Thoracic aorta (tissue), 2 donors: ENCODE measurements around the gene NID1. TPM values are rescaled to one million over a fixed set of nuclear protein-coding genes. Genes with fewer than 3 reads are reported as not detected.
A peak's percentile ranks its signal among the peaks of the same experiment; 100 is the strongest.

Source experiments
- ATAC-seq: fragments of 150-250 bp; one replicate; pipeline ENCODE4 v1.8.0; 2017; ENCODE audit warnings: low read depth; ENCODE audit not compliant: insufficient number of reproducible peaks, low FRiP score
- DNase-seq: peaks from one replicate; pipeline ENCODE4 v3.0.0-alpha.2; 2020; ENCODE audit warnings: low spot score
- H3K27ac ChIP-seq, 2 donors: fragments of 200-600 bp; sonication (generic); 1 replicate in 1 of 2; 2 replicates in 1 of 2; pipeline ENCODE4 v1.5.1; 2016; ENCODE audit warnings: mild to moderate bottlenecking in 2 of 2, moderate library complexity in 2 of 2
- H3K27me3 ChIP-seq: fragments of 200-600 bp; sonication (generic); replicated peaks from 2 replicates; pipeline ENCODE4 v1.6.0; 2016; ENCODE audit warnings: mild to moderate bottlenecking; ENCODE audit not compliant: insufficient read depth
- H3K36me3 ChIP-seq: fragments of 200-600 bp; sonication (generic); one replicate; pipeline ENCODE4 v1.5.1; 2016
- H3K4me1 ChIP-seq, 2 donors: fragments of 200-600 bp; sonication (generic); 1 replicate in 1 of 2; 2 replicates in 1 of 2; pipeline versions ENCODE4 v1.5.1 to v1.6.0; 2016; ENCODE audit warnings: low read depth in 2 of 2, mild to moderate bottlenecking in 1 of 2; ENCODE audit not compliant: control insufficient read depth in 1 of 2
- H3K4me3 ChIP-seq: fragments of 200-600 bp; sonication (generic); 2 replicates; pipeline ENCODE4 v1.5.1; 2016; ENCODE audit warnings: mild to moderate bottlenecking
- H3K9me3 ChIP-seq: fragments of 200-600 bp; sonication (generic); 2 replicates; pipeline ENCODE4 v1.5.1; 2016
- total RNA-seq, 2 donors: library from RNA; depleted of rRNA; stranded (reverse); fragments of >200 nt; gene quantifications; one replicate each; pipeline versions ENCODE4 v1.1.0 to v1.2.3, GENCODE V29; 2016
- TF ChIP-seq, protein P1 (sequence below): fragments of 200-600 bp; sonication (generic); IDR thresholded peaks from one replicate; pipeline ENCODE4 v1.5.1; 2019; ENCODE audit warnings: antibody characterized with exemption

NID1 gene
- total RNA-seq, 2 donors from 2014 or later: 82.4 to 95.5 TPM

DNA sequence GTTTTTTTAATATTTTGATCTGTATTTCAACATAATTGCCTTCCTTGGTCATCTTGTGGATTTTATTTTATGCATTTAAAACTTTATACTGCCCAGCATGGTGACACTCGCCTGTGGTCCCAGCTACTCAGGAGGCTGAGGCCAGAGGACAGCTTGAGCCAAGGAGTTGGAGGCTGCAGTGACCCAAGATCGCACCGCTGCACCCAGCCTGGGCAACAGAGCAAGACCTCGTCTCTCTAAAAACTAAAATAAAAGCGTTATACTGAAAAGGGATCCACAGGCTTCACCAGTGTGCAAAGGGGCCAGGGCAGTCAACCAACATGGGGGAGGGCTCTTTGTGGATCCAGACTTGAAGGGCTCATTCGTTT is 1.4 kb downstream of the NID1 start:
- TF ChIP-seq, protein P1, sequence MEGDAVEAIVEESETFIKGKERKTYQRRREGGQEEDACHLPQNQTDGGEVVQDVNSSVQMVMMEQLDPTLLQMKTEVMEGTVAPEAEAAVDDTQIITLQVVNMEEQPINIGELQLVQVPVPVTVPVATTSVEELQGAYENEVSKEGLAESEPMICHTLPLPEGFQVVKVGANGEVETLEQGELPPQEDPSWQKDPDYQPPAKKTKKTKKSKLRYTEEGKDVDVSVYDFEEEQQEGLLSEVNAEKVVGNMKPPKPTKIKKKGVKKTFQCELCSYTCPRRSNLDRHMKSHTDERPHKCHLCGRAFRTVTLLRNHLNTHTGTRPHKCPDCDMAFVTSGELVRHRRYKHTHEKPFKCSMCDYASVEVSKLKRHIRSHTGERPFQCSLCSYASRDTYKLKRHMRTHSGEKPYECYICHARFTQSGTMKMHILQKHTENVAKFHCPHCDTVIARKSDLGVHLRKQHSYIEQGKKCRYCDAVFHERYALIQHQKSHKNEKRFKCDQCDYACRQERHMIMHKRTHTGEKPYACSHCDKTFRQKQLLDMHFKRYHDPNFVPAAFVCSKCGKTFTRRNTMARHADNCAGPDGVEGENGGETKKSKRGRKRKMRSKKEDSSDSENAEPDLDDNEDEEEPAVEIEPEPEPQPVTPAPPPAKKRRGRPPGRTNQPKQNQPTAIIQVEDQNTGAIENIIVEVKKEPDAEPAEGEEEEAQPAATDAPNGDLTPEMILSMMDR: no peak
- no peak for ATAC-seq
- peaks cover 4% of the 10 kb centered on the region for H3K36me3 ChIP-seq
- H3K4me1 ChIP-seq: peaks cover 14 to 51% of the 10 kb centered on the region in 2 donors
- H3K4me3 ChIP-seq: peak overlapping the region; percentile 96
- peak overlapping the region; percentile 95 for H3K27ac ChIP-seq
- H3K27me3 ChIP-seq: no peaks in the 10 kb centered on the region
- no peaks in the 10 kb centered on the region for H3K9me3 ChIP-seq
- DNase-seq: no peak

DNA sequence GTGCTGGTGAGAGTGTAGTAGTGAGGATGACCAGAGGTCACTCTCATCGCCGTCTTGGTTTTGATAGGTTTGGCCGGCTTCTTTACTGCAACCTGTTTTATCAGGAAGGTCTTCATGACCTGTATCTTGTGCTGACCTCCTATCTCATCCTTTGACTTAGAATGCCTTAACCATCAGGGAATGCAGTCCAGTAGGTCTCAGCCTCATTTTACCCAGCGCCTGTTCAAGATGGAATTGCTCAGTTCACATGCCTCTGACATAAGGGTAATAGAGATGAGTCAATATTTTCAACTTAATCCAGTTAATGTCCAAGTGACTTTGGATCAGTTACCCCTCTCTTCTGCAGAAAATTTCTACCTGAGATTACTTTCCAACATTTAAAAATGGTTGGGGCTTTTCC is 4.6 kb downstream of the NID1 start:
- peaks cover 5 to 28% of the 10 kb centered on the region in 2 donors for H3K4me1 ChIP-seq
- H3K27me3 ChIP-seq: no peaks in the 10 kb centered on the region
- H3K27ac ChIP-seq: no peak overlapping the region
- H3K36me3 ChIP-seq: peaks cover 4% of the 10 kb centered on the region
- H3K9me3 ChIP-seq: no peaks in the 10 kb centered on the region
- ATAC-seq: no peak
- TF ChIP-seq, protein P1: no peak
- DNase-seq: no peak
- H3K4me3 ChIP-seq: no peak overlapping the region

DNA sequence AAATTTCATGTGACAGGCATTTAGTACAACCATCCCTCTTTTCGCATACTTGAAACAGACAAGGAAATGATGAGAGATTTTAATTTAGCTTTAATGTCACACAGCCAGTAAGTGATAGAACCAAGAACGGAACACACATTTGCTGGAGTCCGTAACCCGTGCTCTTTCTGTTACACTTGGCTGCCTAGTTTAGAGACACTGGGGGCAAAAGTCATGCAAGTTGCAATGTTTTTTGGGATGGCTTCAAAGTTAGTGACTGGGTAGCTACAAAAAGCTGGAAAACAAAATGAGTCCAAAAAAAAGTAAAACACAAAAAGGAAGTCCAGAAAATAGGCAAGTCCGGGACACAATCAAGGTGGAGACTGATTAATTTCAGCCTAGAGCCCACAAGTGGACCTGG is 5.9 kb downstream of the NID1 start:
- H3K4me3 ChIP-seq: peak overlapping the region; percentile 8
- H3K9me3 ChIP-seq: no peaks in the 10 kb centered on the region
- no peak for ATAC-seq
- peaks cover 4% of the 10 kb centered on the region for H3K36me3 ChIP-seq
- H3K27ac ChIP-seq: no peak overlapping the region
- no peak for DNase-seq
- peaks cover 4 to 28% of the 10 kb centered on the region in 2 donors for H3K4me1 ChIP-seq
- H3K27me3 ChIP-seq: no peaks in the 10 kb centered on the region
- TF ChIP-seq, protein P1: no peak

DNA sequence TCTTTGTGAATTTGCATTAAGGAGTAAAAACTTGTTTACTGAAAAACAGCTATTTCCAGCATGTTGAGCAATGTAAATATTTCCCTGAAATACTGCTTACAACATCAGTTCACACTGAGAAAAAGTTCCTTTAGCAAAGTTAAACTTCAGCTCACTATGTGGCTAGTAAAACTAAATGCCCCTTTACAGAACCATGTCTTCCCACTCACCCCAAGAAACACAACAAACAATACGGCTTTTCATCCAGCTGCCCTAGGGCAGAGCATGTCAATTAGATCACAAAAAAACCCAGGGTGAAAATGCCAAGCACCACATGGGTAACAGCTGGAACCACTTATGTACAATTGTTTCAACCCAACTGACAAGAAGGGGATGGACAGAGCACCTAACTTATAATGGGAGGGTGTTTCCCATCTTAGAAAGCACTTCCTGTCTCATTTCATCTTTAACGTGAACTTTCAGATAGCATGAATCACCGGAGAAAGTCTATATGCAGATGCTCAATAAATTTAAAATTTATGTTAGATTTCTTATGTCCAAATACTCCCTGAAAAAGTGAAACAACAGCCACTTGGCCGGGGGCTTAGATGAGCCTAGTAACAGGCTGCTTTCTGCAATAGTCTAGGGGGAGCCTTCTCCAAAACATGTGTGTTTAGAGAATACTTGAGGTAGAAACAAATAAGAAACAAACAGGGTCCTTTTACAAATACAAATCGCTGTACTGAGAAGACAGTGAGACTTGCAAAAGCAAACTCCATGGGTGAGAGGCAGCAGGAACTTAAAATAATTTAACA is 6.6 kb downstream of the NID1 start:
- TF ChIP-seq, protein P1: no peak
- DNase-seq (no peak), ATAC-seq (no peak)
- H3K27me3 ChIP-seq: no peaks in the 10 kb centered on the region
- H3K4me1 ChIP-seq: peaks cover 4 to 23% of the 10 kb centered on the region in 2 donors
- no peak overlapping the region for H3K27ac ChIP-seq
- peaks cover 4% of the 10 kb centered on the region for H3K36me3 ChIP-seq
- no peak overlapping the region for H3K4me3 ChIP-seq
- no peaks in the 10 kb centered on the region for H3K9me3 ChIP-seq

DNA sequence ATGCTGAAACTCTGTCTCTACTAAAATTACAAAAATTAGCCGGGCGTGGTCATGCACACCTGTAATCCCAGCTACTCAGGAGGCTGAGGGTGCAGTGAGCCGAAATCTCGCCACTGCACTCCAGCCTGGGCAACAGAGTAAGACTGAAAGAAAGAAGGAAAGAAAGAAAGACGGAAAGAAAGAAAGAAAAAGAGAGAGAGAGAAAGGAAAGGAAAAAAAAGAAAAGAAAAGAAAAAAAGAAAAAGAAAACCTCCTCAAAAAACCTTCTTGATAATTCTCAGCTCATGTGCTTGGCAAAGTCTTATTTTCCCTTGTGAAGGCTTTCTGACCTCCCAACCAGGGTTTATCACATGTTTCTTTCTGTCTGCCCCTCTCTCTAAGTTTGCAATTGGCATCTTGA is 7.3 kb downstream of the NID1 start:
- peaks cover 4 to 15% of the 10 kb centered on the region in 2 donors for H3K4me1 ChIP-seq
- DNase-seq: no peak
- no peaks in the 10 kb centered on the region for H3K27me3 ChIP-seq
- H3K9me3 ChIP-seq: no peaks in the 10 kb centered on the region
- H3K36me3 ChIP-seq: peaks cover 4% of the 10 kb centered on the region
- no peak overlapping the region for H3K27ac ChIP-seq
- TF ChIP-seq, protein P1: no peak
- ATAC-seq: no peak
- no peak overlapping the region for H3K4me3 ChIP-seq
